Measurements from ENCODE around the gene SMDT1.

The SMDT1 gene, protein sequence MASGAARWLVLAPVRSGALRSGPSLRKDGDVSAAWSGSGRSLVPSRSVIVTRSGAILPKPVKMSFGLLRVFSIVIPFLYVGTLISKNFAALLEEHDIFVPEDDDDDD

DNA sequence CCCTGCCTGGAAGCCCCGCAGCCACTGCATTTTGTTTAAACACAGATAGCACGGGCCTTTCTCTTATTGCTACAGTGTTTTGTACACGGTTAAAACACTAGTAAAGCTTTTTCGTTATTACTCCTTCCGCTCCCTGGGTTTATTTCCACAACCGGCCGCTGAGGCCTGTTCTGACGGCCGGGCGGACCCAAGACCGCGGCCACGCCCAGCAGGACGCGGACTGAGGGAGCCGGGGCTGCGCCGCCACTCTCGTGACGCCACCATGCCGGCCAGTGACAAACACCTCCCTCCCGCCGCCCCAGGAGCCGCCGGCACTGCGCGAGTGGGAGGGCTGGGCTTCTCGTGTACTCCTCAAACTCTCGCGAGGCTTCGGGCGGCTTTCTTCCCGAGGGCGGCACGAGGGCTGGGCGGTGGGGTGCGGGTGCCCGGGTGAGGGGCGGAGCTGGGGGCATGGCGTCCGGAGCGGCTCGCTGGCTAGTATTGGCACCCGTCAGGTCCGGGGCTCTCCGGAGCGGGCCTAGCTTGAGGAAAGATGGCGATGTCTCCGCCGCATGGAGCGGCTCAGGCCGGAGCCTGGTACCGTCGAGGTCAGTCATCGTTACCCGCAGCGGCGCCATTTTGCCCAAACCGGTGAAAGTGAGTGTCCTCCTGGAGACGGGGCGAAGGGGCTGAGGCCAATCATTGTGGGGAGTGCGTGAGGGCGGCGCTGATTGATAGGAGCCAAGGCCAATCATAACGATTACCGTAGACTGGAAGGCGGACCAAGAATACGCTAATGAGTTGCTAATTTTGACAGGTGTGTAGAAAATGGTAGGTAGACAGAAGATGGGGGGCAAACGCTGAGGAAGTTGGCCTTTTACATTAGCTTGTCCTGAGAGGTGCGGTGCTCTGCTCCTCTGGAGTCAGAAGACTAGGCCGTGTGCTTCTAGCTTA lies at the start of gene SMDT1:
TSS of gene SMDT1 (plus strand) at position 382 of the 933 bp plus-strand sequence. CDS start at position 451, 69 bp downstream.
- peak; percentile 97 for DNase-seq (ENCODE audit: low read depth in 2 of 2)

DNA sequence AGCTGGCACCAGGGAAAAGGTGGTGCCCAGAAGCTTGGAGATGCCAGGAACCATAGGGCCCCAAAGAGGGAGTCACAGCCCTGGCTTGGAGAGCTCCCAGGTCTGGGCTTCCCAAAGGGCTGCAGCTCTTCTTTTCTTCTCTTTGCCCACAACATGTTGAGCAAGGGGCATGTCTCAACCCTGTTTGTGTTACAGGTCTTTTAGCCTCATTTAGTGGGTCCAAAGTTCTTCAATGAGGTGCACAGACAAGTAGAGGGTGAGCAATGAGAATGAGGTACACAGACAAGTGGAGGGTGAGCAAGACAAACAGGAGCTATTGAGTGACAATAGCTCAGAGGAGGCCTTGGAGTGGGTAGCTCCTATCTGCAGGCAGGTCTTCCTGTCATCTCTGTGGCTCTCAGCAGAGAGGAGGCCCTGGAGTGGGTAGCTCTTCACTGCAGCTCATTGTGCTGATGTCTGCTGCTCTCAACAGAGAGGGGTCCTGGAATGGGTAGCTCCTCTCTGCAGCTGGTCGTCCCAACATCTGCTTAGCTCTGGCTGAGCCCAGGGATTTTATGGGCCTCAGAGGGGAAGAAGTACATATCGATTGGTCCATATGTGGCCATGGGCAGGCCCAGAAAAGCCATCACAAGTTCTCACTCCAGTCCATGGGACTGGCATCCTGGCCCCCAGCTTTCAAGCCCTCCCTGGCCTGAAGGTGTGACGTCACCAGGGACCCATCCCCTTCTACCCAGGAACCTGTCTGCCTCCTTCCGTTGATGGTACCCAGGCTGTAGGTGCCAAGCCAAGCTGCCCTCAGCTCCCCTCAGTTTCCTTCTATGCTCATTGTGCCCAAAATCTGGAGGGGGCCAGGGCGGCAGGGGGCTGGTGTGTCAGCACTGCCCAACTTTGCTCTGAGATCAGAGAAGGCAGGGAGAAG lies 46.0 kb upstream of the SMDT1 start:
- no peak for DNase-seq (ENCODE audit: low read depth in 2 of 2)

DNA sequence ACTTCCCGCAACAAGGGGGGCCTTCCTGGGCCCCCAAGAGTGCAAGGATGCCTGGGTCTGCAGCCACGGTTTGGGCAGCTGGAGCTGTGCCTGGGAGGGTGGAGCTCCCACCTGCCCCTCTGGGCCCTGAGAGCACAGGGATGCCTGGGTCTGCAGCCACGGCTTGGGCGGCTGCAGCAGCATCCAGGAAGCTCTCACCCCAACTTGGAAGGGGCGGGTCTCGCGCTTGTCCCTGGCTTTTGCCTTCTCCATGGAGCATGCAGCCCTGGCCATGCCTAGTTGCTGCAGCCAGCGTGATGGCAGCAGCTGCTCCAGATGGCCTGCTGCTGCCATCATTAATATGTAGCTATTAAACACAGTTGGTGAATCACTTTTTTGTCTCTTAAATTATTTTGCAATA lies 44.2 kb upstream of the SMDT1 start:
- no peak for DNase-seq (ENCODE audit: low read depth in 2 of 2)

DNA sequence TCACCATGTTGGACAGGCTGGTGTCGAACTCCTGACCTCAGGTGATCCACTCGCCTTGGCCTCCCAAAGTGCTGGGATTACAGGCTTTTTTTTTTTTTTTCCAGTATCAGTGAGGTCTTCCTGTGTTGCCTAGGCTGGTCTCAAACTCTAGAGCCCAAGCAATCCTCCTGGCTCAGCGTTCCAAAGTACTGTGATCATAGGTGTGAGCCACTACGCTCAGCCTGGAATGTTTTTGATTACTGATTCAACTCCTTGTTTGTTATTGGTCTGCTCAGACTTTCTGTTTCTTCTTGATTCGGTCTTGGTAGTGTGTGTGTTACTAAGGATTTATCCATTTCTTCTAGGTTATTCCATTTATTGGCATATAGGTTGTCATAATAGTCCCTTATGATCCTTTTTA lies 40.2 kb upstream of the SMDT1 start:
- DNase-seq (ENCODE audit: low read depth in 2 of 2) = peak; percentile 4 to 6

DNA sequence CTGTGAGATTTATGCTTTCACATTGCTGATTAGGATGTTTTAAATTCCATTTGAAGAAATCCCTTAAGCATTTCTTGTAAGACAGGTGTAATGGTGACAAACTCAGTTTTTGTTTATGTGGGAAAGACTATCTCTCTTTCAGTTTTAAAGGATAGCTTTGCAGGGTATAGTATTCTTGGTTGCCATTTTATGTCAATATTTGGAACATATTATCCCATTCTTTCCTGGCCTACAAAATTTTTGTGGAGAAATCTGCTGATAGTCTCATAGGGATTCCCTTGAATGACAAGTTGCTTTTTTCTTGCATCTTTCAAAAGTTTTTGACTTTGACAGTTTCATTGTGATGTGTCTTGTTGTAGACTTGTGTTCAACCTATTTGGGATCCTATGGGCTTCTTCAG lies 37.7 kb upstream of the SMDT1 start:
- no peak for DNase-seq (ENCODE audit: low read depth in 2 of 2)

DNA sequence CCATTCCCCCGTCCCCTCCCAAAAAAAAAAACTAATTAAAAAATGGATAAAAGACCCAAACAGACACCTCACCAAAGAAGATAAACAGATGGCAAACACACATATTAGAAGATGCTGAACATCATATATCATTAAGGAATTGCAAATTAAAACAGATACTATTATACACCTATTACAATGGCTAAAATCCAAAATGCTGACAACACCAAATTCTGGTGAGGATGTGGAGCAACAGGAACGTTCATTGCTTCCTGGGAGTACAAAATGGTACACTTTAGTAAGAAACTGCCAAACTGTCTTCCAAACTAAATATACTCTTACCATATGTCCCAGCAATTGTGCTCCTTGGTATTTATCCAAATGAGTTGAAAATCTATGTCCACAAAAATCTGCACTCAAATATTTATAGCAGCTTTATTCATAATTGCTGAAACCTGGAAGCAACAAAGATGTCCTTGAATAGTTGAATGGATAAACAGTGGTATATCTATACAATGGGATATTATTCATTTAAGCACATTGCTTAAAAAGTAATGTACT lies 28.8 kb upstream of the SMDT1 start:
- DNase-seq (ENCODE audit: low read depth in 2 of 2) = no peak

DNA sequence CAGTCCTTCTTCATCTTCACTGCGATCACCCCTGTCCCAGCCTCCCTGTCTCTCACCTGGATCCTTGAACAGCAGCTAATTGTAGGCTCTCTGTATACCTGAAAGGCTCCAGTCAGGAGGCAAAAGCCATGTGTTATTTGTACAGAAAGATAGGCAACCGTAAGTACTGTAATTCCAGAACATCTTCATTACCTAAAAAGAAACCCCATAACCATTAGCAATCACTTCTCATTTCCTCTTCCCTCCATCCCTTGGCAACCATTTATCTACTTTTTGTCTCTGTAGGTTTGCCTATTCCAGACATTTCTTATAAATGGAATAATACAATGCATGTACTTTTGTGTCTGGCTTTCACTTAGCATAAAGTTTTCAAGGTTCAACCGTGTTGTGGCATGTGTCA lies 26.7 kb upstream of the SMDT1 start:
- no peak for DNase-seq (ENCODE audit: low read depth in 2 of 2)

DNA sequence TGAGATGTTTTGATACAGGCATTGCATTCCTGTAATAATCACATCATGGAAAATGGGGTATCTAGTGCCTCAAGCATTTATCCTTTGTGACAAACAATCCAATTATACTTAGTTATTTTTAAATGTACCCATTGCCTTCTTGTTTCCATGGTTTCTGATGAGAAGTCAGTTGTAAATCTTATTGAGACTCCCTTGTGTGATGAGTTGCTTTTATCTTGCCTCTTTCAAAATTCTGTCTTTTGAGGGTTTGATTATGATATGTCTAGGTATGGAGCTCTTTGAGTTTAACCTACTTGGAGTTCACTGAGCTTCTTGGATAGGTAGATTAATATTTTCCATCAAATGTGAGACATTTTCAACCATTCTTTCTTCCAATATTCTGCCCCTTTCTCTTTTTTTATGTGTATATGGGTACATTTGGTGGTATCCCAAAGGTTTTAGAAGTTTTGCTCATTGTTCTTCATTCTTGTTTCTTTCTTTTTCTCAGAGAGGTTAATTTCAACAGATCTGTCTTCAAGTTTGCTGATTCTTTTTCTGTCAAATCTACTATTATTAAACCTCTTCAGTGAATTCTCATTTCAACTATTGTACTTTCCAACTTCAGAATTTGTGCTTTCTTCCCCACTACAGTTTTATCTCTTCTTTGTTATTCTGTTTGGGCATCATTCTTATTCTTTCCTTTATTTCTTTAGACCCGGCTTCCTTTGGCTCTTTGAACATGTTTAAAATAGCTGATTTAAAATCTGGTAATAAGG lies 22.6 kb upstream of the SMDT1 start:
- DNase-seq (ENCODE audit: low read depth in 2 of 2) = no peak

DNA sequence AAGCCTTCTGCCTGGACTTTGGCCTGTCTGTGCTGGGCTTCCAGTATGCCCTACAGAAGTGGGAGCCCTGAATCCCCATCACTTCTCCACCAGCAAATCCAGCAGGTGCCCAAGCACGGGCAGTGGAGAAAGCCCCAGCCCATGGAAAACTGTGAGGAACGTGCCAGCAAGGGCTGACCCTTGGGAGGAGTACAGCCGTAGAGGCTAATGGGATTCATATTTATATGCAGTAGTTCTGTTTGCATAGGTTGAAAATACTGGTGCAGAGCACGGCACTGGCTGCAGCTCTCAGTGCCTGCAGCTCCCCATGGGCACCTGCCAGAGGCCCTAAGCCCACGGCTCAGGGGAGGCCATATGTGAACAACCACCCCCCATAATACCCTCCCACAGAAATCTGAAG lies 19.0 kb upstream of the SMDT1 start:
- no peak for DNase-seq (ENCODE audit: low read depth in 2 of 2)

DNA sequence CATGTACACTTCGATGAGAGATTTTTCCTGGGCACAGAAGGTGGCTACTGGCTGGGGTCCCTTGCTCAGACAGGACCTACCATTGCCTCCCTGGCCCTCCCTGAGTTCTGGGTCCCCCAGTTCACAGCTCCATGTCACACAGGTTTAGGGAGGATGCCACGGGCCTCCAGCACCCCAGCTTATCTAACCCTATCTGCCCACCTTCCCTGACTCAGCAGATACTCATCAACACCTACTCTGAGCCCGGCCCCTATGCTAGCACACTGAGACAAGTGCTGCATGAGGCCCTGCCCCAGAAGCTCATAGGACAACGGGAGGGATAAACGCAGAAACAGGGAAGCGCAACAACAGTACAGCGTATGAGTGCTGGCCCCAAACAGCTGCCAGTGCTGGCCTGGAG lies 18.5 kb upstream of the SMDT1 start:
- DNase-seq (ENCODE audit: low read depth in 2 of 2) = no peak

DNA sequence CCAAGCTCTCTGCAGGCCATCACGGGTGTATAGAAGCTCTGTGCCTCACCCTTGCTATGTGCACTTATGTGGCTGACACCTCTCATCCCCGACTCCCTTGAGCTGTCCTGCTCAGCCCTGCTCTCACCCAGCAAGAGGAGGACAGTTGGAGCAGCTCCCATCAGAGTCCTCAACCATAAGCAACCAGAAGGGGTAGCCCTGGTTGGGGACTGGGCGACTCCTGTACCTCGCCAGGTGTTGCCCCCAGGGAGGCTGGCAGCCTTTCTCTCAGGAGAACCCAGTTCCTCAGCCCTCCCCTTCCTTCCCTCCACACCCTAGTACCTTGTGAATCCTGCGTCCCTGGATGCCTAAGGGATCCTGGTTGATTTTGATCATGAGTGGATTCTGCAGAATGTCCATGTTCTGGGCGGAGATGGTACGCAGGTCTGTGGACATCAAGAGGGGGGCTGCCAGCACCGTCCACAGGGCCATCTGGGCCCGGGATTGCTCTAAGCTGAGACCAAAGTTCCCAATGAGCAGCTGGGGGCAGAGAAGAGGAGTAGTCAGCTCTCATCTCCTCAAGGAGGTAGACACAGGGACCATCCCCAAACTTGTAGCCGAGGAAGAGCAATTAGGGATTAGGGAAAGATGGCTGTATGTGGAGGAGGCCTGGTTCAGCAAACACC lies 16.9 kb upstream of the SMDT1 start:
- no peak for DNase-seq (ENCODE audit: low read depth in 2 of 2)

DNA sequence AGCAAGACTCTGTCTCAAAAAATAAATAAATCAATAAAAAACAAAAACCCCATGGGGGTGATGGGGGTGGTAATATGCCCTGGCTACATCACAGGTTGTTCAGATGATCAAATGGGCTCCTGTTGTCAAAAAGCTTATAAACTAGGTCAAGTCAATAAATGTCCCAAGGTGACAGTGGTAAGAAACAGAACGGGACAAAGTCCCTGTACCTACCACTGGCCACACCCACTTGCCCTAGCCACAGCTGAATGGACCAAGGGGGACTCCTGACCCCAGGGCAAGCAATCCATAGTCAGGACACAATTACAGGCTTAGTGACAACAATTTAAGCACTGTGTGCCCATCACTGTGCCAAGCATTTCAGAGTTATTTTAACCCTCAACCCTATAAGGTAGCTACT lies 14.9 kb upstream of the SMDT1 start:
- no peak for DNase-seq (ENCODE audit: low read depth in 2 of 2)

DNA sequence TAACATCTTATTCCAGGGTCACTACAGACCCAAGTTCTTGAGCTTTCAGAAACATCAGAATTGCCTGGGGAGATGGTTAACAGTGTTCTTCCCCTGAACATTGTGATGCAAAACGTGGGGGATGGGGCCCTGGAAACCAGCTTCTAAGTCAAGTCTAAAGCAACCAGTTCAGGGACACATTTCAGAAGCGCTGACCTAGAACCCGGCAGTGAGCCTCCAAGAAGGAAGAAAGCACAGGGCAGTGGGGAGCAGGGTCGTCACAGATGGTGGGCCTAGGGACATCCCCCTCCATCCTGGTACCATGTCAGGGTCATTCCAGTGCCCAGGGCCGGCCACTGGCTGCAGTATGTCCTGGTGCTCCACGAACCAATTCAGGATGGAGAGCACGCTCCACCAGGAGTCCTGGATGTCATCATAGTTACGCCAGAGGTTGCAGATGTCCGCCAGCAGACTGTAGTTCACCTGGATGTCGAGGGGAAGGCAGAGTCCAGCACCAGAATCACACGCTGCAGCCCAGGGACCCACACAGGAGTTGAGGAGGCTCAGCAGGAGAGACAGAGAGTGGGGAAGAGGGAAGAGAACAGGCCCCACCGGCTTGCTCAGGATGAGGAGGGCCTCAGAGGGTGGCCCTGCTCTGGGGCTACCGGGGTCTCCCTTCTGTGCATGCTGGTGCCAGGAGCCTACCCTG lies 13.9 kb upstream of the SMDT1 start:
- DNase-seq (ENCODE audit: low read depth in 2 of 2) = no peak

DNA sequence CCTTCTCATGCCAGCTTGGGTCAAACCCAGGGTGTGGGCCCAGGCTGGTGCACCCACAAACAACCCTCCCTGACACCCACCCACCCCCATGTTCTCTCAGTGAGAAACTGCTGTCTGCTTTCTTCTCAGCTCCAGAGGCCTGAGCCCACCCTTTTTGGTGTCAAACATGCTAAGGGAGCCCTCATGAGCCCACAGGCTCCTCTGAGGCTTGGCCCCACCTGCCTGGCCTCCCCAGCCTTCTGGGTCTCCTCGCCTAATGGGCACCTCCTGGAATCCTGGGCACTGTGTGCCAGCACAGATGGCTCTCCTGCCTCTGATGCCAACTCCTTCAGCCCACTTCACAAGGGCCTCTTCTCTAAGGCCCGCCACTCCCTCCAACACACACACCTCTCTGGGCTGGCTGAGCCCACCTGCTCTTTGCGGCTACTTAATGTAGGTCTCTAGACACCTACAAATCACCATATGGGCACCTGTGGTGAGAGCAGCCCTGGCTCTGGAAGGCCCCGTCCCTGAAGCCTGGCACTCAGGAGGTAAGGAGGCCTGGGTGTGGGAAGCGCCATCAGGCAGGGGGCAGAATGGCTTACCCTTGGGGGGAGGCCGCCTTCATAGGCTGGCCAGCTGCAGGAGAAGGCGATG lies 13.3 kb upstream of the SMDT1 start:
- no peak for DNase-seq (ENCODE audit: low read depth in 2 of 2)

DNA sequence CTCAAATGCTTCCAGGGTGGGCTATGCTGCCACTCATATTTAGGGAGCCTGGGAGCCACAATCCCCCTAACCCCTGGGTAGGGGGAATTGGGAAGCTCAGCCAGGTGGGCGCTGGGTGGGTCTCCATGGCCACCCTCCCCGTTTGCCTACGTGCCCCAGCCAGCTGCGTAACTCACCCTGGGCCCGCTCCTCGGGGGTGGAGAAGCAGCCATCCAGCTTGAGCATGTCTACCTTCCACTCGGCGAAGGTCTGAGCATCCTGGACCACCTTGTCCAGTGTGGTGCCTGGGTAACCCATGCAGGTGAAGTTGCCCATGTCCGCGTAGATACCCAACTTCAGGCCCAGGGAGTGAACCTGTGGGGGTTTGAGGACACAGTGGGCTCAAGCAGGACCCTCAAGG lies 12.6 kb upstream of the SMDT1 start:
- no peak for DNase-seq (ENCODE audit: low read depth in 2 of 2)

DNA sequence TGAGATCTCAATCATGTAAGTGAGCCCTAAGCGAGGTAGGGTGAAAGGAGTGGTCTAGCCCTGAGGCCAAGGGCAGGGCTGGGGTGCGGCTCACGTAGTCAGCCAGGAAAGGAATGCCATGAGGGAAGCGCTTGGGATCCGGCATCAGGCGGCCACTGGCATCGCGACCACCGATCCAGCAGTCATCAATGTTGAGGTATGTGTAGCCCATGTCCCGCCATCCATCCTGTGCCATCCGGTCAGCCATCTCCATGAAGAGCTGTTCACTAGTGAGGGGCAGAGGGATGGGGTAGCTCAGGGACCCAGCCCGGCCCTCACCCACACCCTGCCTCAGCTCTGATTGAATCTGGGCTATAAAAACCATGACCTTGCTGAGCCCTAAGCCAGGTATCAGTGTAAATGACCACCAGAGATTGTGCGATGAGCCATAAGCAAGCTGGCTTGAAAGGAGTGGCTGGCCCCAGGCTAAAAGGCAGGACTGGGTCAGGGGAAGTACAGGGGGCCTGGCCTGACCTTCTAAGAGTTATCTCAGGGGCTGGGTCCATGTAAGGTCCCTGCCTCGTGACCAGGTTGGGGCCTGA lies 11.7 kb upstream of the SMDT1 start:
- DNase-seq (ENCODE audit: low read depth in 2 of 2) = no peak

DNA sequence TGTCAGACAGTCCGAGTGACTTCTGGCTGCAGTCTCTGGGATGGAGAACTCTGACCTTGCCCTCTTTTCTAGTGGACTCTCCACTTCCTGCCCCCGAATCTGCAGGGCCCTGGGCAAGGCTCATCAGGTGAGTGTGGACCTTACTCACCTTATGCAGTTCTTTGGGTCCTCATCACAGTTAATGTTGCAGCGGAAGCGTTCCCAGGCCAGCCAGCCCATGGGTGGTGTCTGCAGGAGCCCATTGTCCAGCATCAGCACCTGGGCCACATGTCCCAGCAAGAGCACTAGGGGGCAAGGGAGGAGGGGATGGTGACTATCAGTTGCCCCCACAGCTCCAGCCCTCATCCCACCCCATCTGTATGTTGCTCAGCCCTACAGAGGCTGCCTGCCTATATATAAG lies 11.2 kb upstream of the SMDT1 start:
- DNase-seq (ENCODE audit: low read depth in 2 of 2) = no peak

DNA sequence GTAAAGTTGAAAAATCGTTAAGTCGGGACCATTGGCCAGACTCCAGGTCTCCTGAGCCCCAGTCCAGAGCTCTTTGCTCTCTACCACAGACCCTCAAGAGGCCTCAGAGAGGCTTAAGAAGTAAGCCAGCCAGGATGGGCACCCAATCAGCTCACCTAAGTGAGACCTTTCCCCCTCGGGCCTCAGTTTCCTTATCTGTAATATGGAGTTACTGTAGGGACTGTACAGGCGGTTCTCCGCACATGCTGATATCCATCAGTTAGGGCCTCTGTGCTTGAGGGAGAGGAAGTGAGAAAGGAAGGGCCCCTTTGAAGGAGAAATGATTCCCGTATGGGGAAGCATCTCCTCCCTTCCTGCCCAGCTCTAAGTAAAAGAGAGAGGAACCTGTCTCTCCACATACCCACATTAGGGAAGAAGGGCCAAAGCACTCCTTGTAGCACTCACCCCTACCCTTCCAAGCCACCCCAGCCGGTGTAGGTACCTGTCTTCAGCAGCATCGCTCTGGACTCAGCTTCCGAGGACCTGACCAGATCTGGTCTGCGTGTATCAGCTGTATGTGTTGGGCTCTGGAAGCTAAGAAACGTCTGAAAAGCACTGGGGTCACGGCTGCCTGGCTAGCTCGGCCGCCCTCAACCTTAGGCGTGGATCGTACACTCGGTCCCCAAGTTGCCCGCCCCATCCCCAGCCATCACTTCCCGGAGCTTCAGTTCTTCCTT lies 9.5 kb upstream of the SMDT1 start:
- no peak for DNase-seq (ENCODE audit: low read depth in 2 of 2)

Data from fibroblast of skin of left quadriceps (primary cell).